Colonic mucosa (tissue), 4 donors: ENCODE results near the gene STPG4. TPM values are rescaled to one million over a fixed set of nuclear protein-coding genes. Genes with fewer than 3 reads are reported as not detected.
"Not testable (repeated sequence)": the region's sequence is repeated elsewhere in the genome, so short reads cannot be mapped to it uniquely, and the experiment has no call there.

Experiments used
- DNase-seq: peaks from one replicate; pipeline ENCODE4 v3.0.0-alpha.2; 2020
- H3K27ac ChIP-seq: fragments of 200-600 bp; one replicate; pipeline ENCODE4 v1.8.0; 2021
- H3K27me3 ChIP-seq: fragments of 200-600 bp; one replicate; pipeline ENCODE4 v1.8.0; 2021
- H3K36me3 ChIP-seq: fragments of 200-600 bp; one replicate; pipeline ENCODE4 v1.8.0; 2021
- H3K4me1 ChIP-seq: fragments of 200-600 bp; one replicate; pipeline ENCODE4 v1.8.0; 2021; ENCODE audit warnings: mild to moderate bottlenecking
- H3K4me3 ChIP-seq: fragments of 200-600 bp; one replicate; pipeline ENCODE4 v1.8.0; 2021
- H3K9ac ChIP-seq, 2 donors: one replicate each; pipeline ENCODE4 v1.7.0; 2013; ENCODE audit warnings: control low read depth in 2 of 2, low read depth in 2 of 2, low read length in 2 of 2
- H3K9me3 ChIP-seq: fragments of 200-600 bp; one replicate; pipeline ENCODE4 v1.8.0; 2021
- CTCF ChIP-seq: fragments of 200-600 bp; IDR thresholded peaks from one replicate; pipeline ENCODE4 v1.8.0; 2022; ENCODE audit warnings: antibody characterized with exemption, mild to moderate bottlenecking
- intact Hi-C: fragments of 100-400 bp; cut with DNase I; formaldehyde crosslinking; loops from one replicate; pipeline ENCODE4 v1.14.1; 2022
- total RNA-seq, 2 donors: library from RNA; stranded (reverse); fragmentation: NEBNext Ultra II Directional in 1 of 2; extraction: Animal tissue kit (Norgen Biotek cat#: 25700) in 1 of 2; gene quantifications; one replicate each; pipeline ENCODE4 v1.2.1, GENCODE V29; 2021
- donor health status: healthy.
- donor health status: DM: no; HTN: no; CAD: no.
- donor health status: DM: no; HTN: no; CAD: no.

Gene STPG4
- total RNA-seq, 2 donors from 2014 or later: 0.21 to 0.47 TPM

- no peaks in the 10 kb centered on the region for H3K9me3 ChIP-seq
- H3K27ac ChIP-seq: peak overlapping the region; percentile 98
- TF ChIP-seq CTCF: no peak
- H3K9ac ChIP-seq: peak overlapping the region in 1 of 2 donors; percentile 99
- DNase-seq: no peak
- intact Hi-C loops: no loop called here
- peak overlapping the region; percentile 85 for H3K4me3 ChIP-seq
- no peaks in the 10 kb centered on the region for H3K36me3 ChIP-seq
- peaks cover 31% of the 10 kb centered on the region for H3K4me1 ChIP-seq
- no peaks in the 10 kb centered on the region for H3K27me3 ChIP-seq
Observed at GRCh38 chr2:47173986-47174732, 19.1 kb upstream of the STPG4 start.

GRCh38 chr2:47172922-47173695 lies 18.0 kb upstream of the STPG4 start:
- H3K36me3 ChIP-seq: no peaks in the 10 kb centered on the region
- TF ChIP-seq CTCF: no peak
- H3K4me3 ChIP-seq: peak overlapping the region; percentile 85
- peak overlapping the region in 1 of 2 donors; percentile 38 for H3K9ac ChIP-seq
- H3K27me3 ChIP-seq: no peaks in the 10 kb centered on the region
- H3K4me1 ChIP-seq: peaks cover 31% of the 10 kb centered on the region
- no peak for DNase-seq
- no peaks in the 10 kb centered on the region for H3K9me3 ChIP-seq
- intact Hi-C loops: no loop called here
- peak overlapping the region; percentile 98 for H3K27ac ChIP-seq

- DNase-seq: peak; percentile 44
- Histone ChIP-seq H3K4me3 (no peak overlapping the region), H3K27me3 (no peaks in the 10 kb centered on the region), H3K36me3 (no peaks in the 10 kb centered on the region), H3K4me1 (peaks cover 24% of the 10 kb centered on the region), H3K9ac (peak overlapping the region in 1 of 2 donors; percentile 35), H3K27ac (no peak overlapping the region), H3K9me3 (no peaks in the 10 kb centered on the region)
- no peak for TF ChIP-seq CTCF
- intact Hi-C loops: no loop called here
Observed at GRCh38 chr2:47172156-47172921, 17.2 kb upstream of the STPG4 start.

- H3K9me3 ChIP-seq: no peaks in the 10 kb centered on the region
- no peak overlapping the region for H3K4me3 ChIP-seq
- H3K27ac ChIP-seq: no peak overlapping the region
- H3K36me3 ChIP-seq: no peaks in the 10 kb centered on the region
- no peak for TF ChIP-seq CTCF
- H3K9ac ChIP-seq: no peak overlapping the region
- DNase-seq: no peak
- intact Hi-C loops: no loop called here
- no peaks in the 10 kb centered on the region for H3K27me3 ChIP-seq
- H3K4me1 ChIP-seq: peaks cover 31% of the 10 kb centered on the region
Observed at GRCh38 chr2:47169784-47170183, 14.7 kb upstream of the STPG4 start.

GRCh38 chr2:47168895-47169294 lies 13.8 kb upstream of the STPG4 start:
- intact Hi-C loops, H3K9me3 ChIP-seq, H3K9ac ChIP-seq, H3K27ac ChIP-seq, H3K27me3 ChIP-seq, H3K36me3 ChIP-seq, H3K4me3 ChIP-seq, DNase-seq: not testable (repeated sequence)
- H3K4me1 ChIP-seq: peaks cover 30% of the 10 kb centered on the region
